HG02759 (cell line): ENCODE measurements around the gene NFIC.
"Not testable (repeated sequence)": the region's sequence is repeated elsewhere in the genome, so short reads cannot be mapped to it uniquely, and the experiment has no call there.

ENCODE experiments used
- ATAC-seq: cut with Tn5 transposase; IDR thresholded peaks from one replicate; pipeline ENCODE4 v1.9.1; 2021; ENCODE audit warnings: mild to moderate bottlenecking, moderate library complexity; ENCODE audit not compliant: unreplicated experiment

NFIC gene

GRCh38 chr19:3506384-3507340, 140.3 kb downstream of the NFIC start:
- no peak for ATAC-seq

GRCh38 chr19:3507371-3508120, 141.2 kb downstream of the NFIC start:
- no peak for ATAC-seq

- not testable (repeated sequence) for ATAC-seq
These were observed 141.8 kb downstream of the NFIC start for GRCh38 chr19:3508121-3508661.

GRCh38 chr19:3508771-3509535, 142.6 kb downstream of the NFIC start:
- no peak for ATAC-seq

GRCh38 chr19:3509566-3509989, 143.2 kb downstream of the NFIC start:
- no peak for ATAC-seq

- ATAC-seq: no peak
These were observed 144.3 kb downstream of the NFIC start for GRCh38 chr19:3510727-3511126.

GRCh38 chr19:3511506-3512251, 145.3 kb downstream of the NFIC start:
- no peak for ATAC-seq

- no peak for ATAC-seq
These were observed 146.3 kb downstream of the NFIC start for GRCh38 chr19:3512562-3513228.

- no peak for ATAC-seq
These were observed 147.1 kb downstream of the NFIC start for GRCh38 chr19:3513229-3514140.

- ATAC-seq: no peak
These were observed 148.5 kb downstream of the NFIC start for GRCh38 chr19:3514930-3515329.

- ATAC-seq: no peak
These were observed 149.6 kb downstream of the NFIC start for GRCh38 chr19:3515891-3516422.

- ATAC-seq: no peak
These were observed 150.4 kb downstream of the NFIC start for GRCh38 chr19:3516675-3517207.

- no peak for ATAC-seq
These were observed 151.3 kb downstream of the NFIC start for GRCh38 chr19:3517638-3518037.

- no peak for ATAC-seq
These were observed 151.9 kb downstream of the NFIC start for GRCh38 chr19:3518255-3518654.

- ATAC-seq: no peak
These were observed 152.3 kb downstream of the NFIC start for GRCh38 chr19:3518659-3519058.
